SHP77 (cell line): ENCODE measurements around the gene VPREB3.

Experiments
- DNase-seq, 2 experiments: peaks; one replicate each; lab custom pipeline; 2025; lab: John Stamatoyannopoulos, UW

The VPREB3 gene

GRCh38 chr22:23764899-23765881 lies 11.0 kb upstream of the VPREB3 start:
- no peak for DNase-seq

DNA sequence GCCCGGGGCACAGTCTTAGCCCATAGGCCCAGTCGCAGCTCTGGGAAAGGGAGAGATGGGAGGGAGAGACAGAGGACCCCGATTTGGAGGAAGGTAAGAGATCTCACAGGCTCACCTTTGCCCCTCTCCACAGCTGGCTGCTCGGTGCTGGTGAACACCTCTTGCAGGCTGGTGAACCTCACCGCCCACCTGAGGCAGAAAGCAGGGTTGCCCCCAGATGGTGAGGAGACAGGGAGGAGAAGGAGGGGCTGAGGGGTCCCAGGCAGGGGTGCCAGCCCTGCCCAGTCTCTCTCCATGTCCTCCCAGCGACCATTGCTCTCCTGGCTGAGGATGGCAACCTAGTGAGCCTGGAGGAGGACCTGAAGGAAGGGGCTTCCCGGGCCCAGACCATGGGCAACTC lies 9.7 kb upstream of the VPREB3 start:
- DNase-seq = no peak

DNA sequence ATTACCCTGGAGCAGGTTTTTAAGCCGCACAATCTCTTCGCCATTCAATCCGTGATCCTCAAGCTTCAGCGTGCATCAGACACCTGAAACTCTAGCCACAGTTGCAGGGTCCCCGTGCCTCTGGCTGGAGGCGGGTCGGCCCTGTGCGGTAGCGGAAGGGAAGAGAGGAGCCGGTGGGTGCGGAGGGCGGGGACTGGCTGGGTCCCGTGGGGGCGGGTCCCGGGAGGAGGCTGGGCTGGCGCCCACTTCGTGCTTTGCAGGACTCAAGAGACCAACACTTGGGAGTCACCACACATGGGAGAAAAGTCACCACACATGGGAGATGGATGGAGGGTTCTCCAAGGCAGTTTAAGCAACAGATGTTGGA lies 9.3 kb upstream of the VPREB3 start:
- no peak for DNase-seq

- no peak for DNase-seq
These were observed 8.8 kb upstream of the VPREB3 start, which contains the start of gene C22orf15 for GRCh38 chr22:23762842-23763578. C22orf15 (plus strand) TSS chr22:23762990; CDS start chr22:23763307, 317 bp downstream.

DNA sequence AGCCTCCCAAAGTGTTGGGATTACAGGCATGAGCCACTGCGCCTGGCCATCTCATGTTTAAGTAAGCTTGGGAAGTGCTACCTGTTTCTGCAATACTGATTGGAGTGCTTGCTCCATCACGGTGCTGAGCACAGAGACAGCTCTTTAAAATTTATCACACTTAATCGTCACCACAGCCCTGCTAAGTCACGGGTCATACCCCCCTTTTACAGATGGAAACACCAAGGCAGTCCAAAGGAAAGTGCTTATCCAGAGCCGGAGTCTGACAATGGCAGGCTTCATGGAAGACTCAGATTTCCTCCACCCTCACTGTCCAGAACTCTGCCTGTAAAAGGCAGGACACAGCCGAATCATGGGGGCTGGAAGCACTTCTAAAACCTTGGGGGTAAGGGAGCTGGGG lies 5.8 kb upstream of the VPREB3 start:
- DNase-seq = no peak

DNA sequence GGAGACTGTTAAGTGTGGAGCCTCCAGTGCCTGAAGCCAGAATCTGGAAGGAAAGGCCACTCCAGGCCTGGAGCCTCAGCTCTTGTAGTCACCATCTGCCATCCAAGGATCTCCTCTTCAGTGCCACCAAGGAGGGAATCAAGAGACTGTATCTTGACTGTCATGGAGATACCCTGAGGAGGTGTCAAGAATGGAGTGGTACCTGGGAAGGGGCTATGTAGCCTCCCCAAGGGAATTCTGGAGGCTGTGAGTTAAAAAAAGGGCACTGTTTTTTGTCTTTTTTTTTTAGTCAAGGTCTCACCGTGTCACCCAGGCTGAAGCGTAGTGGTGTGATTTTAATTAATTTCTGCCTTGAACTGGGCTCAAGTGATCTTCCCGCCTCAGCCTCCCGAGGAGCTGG lies 5.3 kb upstream of the VPREB3 start:
- no peak for DNase-seq

DNA sequence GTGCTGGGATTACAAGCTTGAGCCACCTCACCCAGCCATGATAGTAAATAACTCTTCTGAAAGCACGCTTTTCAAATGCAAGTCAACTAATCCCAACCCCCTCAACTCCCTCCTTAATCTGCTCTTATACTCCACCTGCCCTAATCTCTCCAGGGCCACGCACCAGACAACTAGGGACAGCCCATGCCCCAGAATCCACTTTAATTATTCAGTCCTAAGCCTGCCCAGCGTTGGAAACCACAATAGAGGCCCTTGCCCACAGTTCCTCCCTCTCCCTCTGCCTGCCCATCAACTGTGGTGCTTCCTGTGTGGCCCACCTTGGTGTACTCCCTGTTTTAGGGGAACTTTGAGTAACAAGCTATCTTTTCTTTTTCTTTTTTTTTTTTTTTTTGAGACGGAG lies 2.7 kb upstream of the VPREB3 start:
- DNase-seq = no peak

DNA sequence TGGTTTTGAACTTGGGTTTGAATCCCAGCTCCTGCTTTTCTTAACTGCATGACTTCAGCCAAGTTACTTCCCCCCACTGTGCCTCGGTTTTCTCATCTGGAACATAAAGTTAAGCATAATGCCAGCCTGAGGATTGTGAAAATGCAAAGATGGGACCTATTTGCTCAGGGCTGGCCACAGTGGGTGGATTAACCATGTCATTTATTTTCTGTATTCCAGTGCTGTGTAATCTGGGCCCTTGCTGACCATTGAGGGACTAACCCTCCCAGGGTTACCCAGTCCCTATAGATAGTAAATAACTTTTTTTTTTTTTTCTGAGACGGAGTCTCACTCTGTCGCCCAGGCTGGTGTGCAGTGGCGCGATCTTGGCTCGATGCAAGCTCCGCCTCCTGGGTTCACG lies 1.5 kb upstream of the VPREB3 start:
- DNase-seq = no peak

DNA sequence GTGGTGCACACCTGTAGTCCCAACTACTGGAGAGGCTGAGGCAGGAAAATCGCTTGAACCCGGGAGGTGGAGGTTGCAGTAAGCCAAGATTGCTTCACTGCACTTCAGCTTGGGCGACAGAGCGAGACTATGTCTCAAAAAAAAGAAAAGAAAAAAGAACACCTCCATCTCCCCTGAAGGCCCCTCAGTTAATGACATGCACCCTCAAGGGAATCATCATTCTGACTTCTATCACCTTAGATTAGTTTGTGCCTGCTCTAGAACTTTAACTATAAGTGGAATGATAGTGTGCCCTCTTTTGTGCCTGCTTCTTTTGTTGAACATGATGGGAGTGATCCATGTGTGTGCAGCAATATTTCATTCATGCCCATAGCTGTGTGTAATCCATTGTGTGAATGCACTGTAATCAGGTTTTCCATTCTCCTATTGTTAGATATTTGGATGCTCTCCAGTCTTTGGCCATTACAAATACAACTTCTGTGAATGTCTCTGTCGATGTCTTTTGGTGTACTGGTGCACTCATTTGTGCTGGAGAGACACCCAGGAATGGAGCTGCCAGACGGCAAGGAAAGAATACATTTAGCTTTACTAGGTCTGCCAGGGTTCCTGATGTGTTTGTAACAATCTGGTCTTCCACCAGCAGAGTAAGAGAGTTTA lies 883 bp upstream of the VPREB3 start:
- DNase-seq = no peak

GRCh38 chr22:23753385-23753784 lies 840 bp downstream of the VPREB3 start:
- no peak for DNase-seq

GRCh38 chr22:23752750-23753149 lies 1.5 kb downstream of the VPREB3 start:
- no peak for DNase-seq

DNA sequence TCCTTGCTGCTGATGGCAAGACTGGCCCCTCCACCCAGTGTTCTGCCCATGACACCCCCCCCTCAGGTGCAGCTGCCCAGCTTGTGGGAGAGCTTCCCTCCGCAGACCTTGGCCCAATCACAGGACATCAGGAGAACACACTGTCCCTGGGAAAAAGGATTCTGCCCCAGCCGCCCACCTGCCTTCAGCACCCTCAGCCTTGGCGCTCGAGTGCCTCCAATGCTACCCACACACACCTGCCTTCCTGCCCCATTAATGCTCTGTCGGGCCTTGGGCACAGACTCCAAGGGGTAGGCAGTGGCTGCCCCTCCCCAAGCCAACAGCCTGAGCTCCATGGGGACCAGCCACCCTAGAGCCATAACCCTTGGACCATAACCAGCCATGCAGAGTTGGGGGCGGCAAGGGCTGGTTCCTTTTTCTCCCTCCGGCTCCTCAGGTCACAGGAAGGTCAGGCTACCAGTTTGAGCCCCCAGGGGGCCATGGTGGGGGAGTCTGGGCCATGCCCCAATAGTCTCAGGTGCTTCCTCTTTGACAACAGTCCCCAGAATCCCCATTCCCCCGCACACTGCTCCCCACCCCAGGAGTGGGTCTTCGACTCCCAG lies 2.0 kb downstream of the VPREB3 start:
- no peak for DNase-seq

DNA sequence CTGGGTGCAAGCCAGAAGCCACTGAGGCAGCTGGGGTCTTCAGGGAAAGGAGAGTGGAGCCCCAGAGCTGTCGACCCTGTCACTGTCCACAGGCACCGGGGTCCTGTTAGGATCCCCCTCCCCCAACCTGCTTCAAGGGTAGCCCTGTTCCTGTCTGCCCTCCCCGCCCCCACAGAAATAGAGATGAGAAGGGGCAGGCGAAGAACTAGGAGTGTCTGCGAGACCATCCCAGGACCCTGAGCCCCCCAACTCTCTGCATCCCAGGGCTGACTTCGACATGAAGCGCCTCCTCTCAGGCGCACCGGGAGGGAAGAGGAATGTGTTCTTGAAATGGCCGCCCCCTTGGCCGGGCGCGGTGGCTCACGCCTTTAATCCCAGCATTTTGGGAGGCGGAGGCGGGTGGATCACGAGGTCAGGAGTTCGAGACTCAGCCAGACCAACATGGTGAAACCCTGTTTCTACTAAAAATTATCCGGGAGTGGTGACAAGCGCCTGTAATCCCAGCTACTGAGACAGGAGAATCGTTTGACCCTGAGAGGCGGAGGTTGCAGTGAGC lies 2.7 kb downstream of the VPREB3 start:
- no peak for DNase-seq

DNA sequence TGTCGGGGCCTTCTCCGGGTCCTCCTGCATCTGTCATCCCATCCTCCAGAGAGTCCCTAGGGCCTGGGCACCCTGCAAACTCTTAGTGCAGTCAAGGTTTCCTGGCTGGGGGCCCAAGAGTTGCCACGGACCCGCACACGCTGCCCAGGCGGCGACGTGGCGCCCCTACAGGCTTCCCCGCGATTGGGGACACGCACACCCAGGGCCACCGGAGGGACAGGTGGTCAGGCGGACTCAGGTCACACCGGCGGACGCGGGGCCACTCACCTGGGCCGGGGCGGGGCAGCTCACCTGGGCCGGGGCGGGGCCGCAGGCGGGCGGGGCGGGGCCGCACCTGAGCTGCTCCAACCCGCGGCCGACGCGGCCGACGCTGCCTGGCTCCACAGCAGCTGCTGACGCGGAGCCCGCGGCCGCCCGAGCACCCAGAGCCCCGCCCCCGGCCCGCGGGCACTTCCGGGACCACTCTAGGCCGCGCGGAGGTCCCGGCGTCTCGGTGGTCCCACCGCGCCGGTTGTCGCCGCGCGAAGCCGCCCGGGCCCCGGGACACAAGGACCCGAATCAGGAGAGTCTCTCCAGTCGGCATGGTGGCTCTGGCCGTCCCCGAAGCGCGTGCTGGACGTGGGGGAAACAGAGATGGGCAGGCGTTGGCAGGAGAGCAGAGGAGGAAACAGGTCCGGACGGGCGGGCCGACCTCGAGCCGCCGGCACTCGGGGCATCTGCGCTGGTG lies 3.3 kb downstream of the VPREB3 start, which contains the start of gene ZNF70:
TSS of gene ZNF70 (minus strand) at position 399 of the 727 bp plus-strand sequence. CDS start 5,972 bp downstream, outside the sequence.
- DNase-seq = peak; percentile 73 to 87

GRCh38 chr22:23750367-23750713 lies 3.9 kb downstream of the VPREB3 start:
- DNase-seq = no peak

DNA sequence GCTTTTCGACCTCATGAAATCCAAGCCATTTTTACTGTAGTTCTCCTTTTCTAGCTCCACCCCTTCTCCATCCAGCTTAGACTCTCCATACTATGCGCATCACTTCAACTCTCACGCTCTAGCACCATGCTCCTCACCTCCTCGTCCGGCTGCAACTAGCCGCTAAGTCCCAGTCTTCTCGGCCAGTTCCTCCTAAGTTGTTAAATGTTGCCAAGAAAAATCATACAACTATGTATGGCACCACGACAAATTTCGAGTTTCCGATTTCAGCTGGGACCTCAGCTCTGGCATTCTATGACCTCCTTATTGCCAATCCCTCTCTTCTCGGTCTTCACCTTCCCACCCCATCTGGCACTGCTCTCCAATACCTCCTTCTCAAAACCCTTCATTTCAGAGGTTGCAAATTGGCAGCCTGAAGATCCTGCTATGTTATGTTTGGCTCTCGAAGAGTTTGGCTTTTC lies 4.4 kb downstream of the VPREB3 start:
- DNase-seq = no peak

DNA sequence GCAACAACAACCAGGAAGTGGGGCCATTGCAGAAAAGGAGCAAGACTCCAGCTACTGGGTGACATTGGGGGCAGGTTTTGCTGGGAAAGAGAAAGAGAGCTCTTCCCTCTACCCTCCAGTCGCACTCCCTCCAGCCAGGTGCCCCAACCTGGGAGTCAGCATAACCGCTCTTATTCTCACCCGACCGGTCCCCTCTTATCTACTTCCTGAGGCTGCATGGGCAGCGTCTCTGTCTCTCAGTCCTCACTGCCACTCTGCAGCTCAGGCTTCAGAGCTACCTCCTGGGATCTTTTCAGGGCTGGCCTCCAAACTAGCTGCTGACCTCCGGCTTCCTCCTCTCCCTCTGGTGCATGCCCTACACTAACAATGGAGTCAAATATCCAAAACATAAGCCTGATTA lies 8.4 kb downstream of the VPREB3 start:
- DNase-seq = no peak

- DNase-seq = no peak
These were observed 9.7 kb downstream of the VPREB3 start for GRCh38 chr22:23744485-23744884.

- no peak for DNase-seq
These were observed 10.2 kb downstream of the VPREB3 start for GRCh38 chr22:23744001-23744400.

DNA sequence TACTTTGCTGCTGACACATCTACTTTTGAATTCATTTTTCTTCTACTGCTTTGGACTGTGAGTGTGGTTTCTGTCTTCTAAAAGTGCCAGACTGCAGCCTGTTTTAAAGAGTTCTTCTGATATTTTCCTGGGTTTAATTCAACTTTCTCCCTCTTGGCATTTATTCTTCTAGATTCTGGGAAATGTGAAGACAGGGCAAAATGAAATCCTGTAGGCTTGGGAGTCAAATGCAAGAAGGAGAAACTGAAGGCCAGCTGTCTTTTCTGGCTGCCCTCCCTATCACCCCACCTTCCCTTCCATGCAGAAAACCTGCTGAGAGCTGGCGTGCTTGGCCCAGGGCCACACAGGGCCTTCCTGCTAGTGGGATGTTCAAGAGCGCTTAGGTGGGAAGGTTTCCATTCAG lies 10.9 kb downstream of the VPREB3 start:
- no peak for DNase-seq
